SJSA1 (cell line): ENCODE measurements around the gene DAGLA. TPM values are rescaled to one million over a fixed set of nuclear protein-coding genes. Genes with fewer than 3 reads are reported as not detected.

Experiments used
- DNase-seq, 2 experiments: peaks; one replicate each; pipeline ENCODE4 v3.0.0-alpha.2; 2015 to 2020; ENCODE audit warnings: low spot score in 2 of 2, low read depth in 1 of 2
- H3K27ac ChIP-seq: fragments of 250-450 bp; sonication (Bioruptor Pico); 2 replicates; pipeline ENCODE4 v1.5.1; 2020; ENCODE audit warnings: mild to moderate bottlenecking, moderate library complexity
- H3K27me3 ChIP-seq: fragments of 250-450 bp; sonication (Bioruptor Pico); replicated peaks from 2 replicates; pipeline ENCODE4 v1.5.1; 2020; ENCODE audit warnings: mild to moderate bottlenecking, moderate library complexity
- H3K36me3 ChIP-seq: fragments of 250-450 bp; sonication (Bioruptor Pico); 2 replicates; pipeline ENCODE4 v1.5.1; 2020; ENCODE audit warnings: mild to moderate bottlenecking
- H3K4me1 ChIP-seq: fragments of 250-450 bp; sonication (Bioruptor Pico); replicated peaks from 2 replicates; pipeline ENCODE4 v1.6.1; 2021; ENCODE audit warnings: mild to moderate bottlenecking
- H3K4me3 ChIP-seq: fragments of 250-450 bp; sonication (Bioruptor Pico); 2 replicates; pipeline ENCODE4 v1.5.1; 2020; ENCODE audit warnings: mild to moderate bottlenecking
- H3K9me3 ChIP-seq: fragments of 250-450 bp; sonication (Bioruptor Pico); replicated peaks from 2 replicates; pipeline ENCODE4 v1.5.1; 2020; ENCODE audit warnings: mild to moderate bottlenecking
- total RNA-seq: library from RNA; depleted of rRNA; stranded (reverse); fragments of >200 nt; shearing (Covaris generic); gene quantifications from 2 replicates; pipeline ENCODE4 v1.2.3, GENCODE V29; 2014

Gene DAGLA
- total RNA-seq, 1 experiment from 2014 or later, result 2.6 TPM

- no peaks in the 10 kb centered on the region for H3K9me3 ChIP-seq
- DNase-seq, result no peak
These were observed 20.5 kb downstream of the DAGLA start for GRCh38 chr11:61700720-61701119.

GRCh38 chr11:61701242-61701886, 21.2 kb downstream of the DAGLA start:
- Histone ChIP-seq H3K27me3 (no peaks in the 10 kb centered on the region), H3K27ac (no peak overlapping the region), H3K36me3 (no peaks in the 10 kb centered on the region), H3K4me3 (no peak overlapping the region), H3K9me3 (no peaks in the 10 kb centered on the region), H3K4me1 (peaks cover 24% of the 10 kb centered on the region)
- no peak for DNase-seq

More at GRCh38 chr11:61700720-61701119, 20.5 kb downstream of the DAGLA start:
- Histone ChIP-seq H3K27me3 (no peaks in the 10 kb centered on the region), H3K27ac (no peak overlapping the region), H3K4me1 (peaks cover 30% of the 10 kb centered on the region), H3K4me3 (no peak overlapping the region), H3K36me3 (no peaks in the 10 kb centered on the region)

GRCh38 chr11:61702701-61703312, 22.6 kb downstream of the DAGLA start:
- Histone ChIP-seq H3K27me3 (no peaks in the 10 kb centered on the region), H3K4me1 (peaks cover 10% of the 10 kb centered on the region), H3K36me3 (no peaks in the 10 kb centered on the region), H3K4me3 (no peak overlapping the region), H3K27ac (no peak overlapping the region), H3K9me3 (no peaks in the 10 kb centered on the region)
- DNase-seq, result no peak

- H3K4me1 ChIP-seq, result peaks cover 8% of the 10 kb centered on the region
- no peak for DNase-seq
- H3K36me3 ChIP-seq, result no peaks in the 10 kb centered on the region
- no peaks in the 10 kb centered on the region for H3K9me3 ChIP-seq
- H3K27me3 ChIP-seq, result no peaks in the 10 kb centered on the region
- H3K27ac ChIP-seq, result no peak overlapping the region
- no peak overlapping the region for H3K4me3 ChIP-seq
These were observed 24.6 kb downstream of the DAGLA start for GRCh38 chr11:61704838-61705237.

GRCh38 chr11:61706452-61707400, 26.5 kb downstream of the DAGLA start:
- no peaks in the 10 kb centered on the region for H3K9me3 ChIP-seq
- H3K4me3 ChIP-seq, result no peak overlapping the region
- H3K4me1 ChIP-seq, result no peaks in the 10 kb centered on the region
- H3K27me3 ChIP-seq, result no peaks in the 10 kb centered on the region
- no peak overlapping the region for H3K27ac ChIP-seq
- H3K36me3 ChIP-seq, result no peaks in the 10 kb centered on the region
- no peak for DNase-seq

- H3K27ac ChIP-seq, result no peak overlapping the region
- H3K4me3 ChIP-seq, result no peak overlapping the region
These were observed 27.4 kb downstream of the DAGLA start for GRCh38 chr11:61707574-61707973.

GRCh38 chr11:61709110-61709509, 28.9 kb downstream of the DAGLA start:
- Histone ChIP-seq H3K4me3 (no peak overlapping the region), H3K27ac (no peak overlapping the region), H3K9me3 (no peaks in the 10 kb centered on the region), H3K27me3 (no peaks in the 10 kb centered on the region), H3K4me1 (no peaks in the 10 kb centered on the region), H3K36me3 (no peaks in the 10 kb centered on the region)
- DNase-seq, result no peak

More at GRCh38 chr11:61707574-61707973, 27.4 kb downstream of the DAGLA start:
- H3K36me3 ChIP-seq, result no peaks in the 10 kb centered on the region
- no peak for DNase-seq
- H3K4me1 ChIP-seq, result no peaks in the 10 kb centered on the region
- no peaks in the 10 kb centered on the region for H3K27me3 ChIP-seq
- H3K9me3 ChIP-seq, result no peaks in the 10 kb centered on the region

GRCh38 chr11:61709572-61709971, 29.4 kb downstream of the DAGLA start:
- H3K9me3 ChIP-seq, result no peaks in the 10 kb centered on the region
- H3K36me3 ChIP-seq, result no peaks in the 10 kb centered on the region
- no peak overlapping the region for H3K27ac ChIP-seq
- no peak overlapping the region for H3K4me3 ChIP-seq
- no peaks in the 10 kb centered on the region for H3K4me1 ChIP-seq
- DNase-seq, result no peak
- H3K27me3 ChIP-seq, result no peaks in the 10 kb centered on the region

- DNase-seq, result no peak
- no peak overlapping the region for H3K27ac ChIP-seq
- H3K4me3 ChIP-seq, result no peak overlapping the region
These were observed 29.8 kb downstream of the DAGLA start for GRCh38 chr11:61710019-61710418.

GRCh38 chr11:61711037-61711436, 30.8 kb downstream of the DAGLA start:
- Histone ChIP-seq H3K9me3 (no peaks in the 10 kb centered on the region), H3K27ac (no peak overlapping the region), H3K36me3 (no peaks in the 10 kb centered on the region), H3K27me3 (no peaks in the 10 kb centered on the region), H3K4me3 (no peak overlapping the region), H3K4me1 (no peaks in the 10 kb centered on the region)
- DNase-seq, result no peak

More at GRCh38 chr11:61710019-61710418, 29.8 kb downstream of the DAGLA start:
- Histone ChIP-seq H3K27me3 (no peaks in the 10 kb centered on the region), H3K36me3 (no peaks in the 10 kb centered on the region), H3K4me1 (no peaks in the 10 kb centered on the region), H3K9me3 (no peaks in the 10 kb centered on the region)

- Histone ChIP-seq H3K9me3 (no peaks in the 10 kb centered on the region), H3K4me1 (no peaks in the 10 kb centered on the region), H3K4me3 (no peak overlapping the region), H3K27me3 (no peaks in the 10 kb centered on the region), H3K27ac (no peak overlapping the region), H3K36me3 (no peaks in the 10 kb centered on the region)
- DNase-seq, result no peak
These were observed 31.3 kb downstream of the DAGLA start for GRCh38 chr11:61711498-61711897.

GRCh38 chr11:61712314-61712713, 32.1 kb downstream of the DAGLA start:
- H3K4me1 ChIP-seq, result no peaks in the 10 kb centered on the region
- no peaks in the 10 kb centered on the region for H3K27me3 ChIP-seq
- no peaks in the 10 kb centered on the region for H3K9me3 ChIP-seq
- no peak for DNase-seq
- no peaks in the 10 kb centered on the region for H3K36me3 ChIP-seq
- no peak overlapping the region for H3K4me3 ChIP-seq
- H3K27ac ChIP-seq, result no peak overlapping the region

- no peaks in the 10 kb centered on the region for H3K36me3 ChIP-seq
- no peaks in the 10 kb centered on the region for H3K27me3 ChIP-seq
- peaks cover 4% of the 10 kb centered on the region for H3K4me1 ChIP-seq
- H3K27ac ChIP-seq, result no peak overlapping the region
- DNase-seq, result no peak
- H3K4me3 ChIP-seq, result no peak overlapping the region
- no peaks in the 10 kb centered on the region for H3K9me3 ChIP-seq
These were observed 32.7 kb downstream of the DAGLA start for GRCh38 chr11:61712846-61713245.

GRCh38 chr11:61713464-61713863, 33.3 kb downstream of the DAGLA start:
- no peak overlapping the region for H3K4me3 ChIP-seq
- H3K9me3 ChIP-seq, result no peaks in the 10 kb centered on the region
- no peak overlapping the region for H3K27ac ChIP-seq
- no peak for DNase-seq
- no peaks in the 10 kb centered on the region for H3K27me3 ChIP-seq
- H3K36me3 ChIP-seq, result no peaks in the 10 kb centered on the region
- H3K4me1 ChIP-seq, result peaks cover 9% of the 10 kb centered on the region
